Stimulated activated naive CD8-positive, alpha-beta T cell treated with anti-CD3 and anti-CD28 coated beads, Interleukin-15, Interleukin-2, amounts not matched to agents 100 ng/mL and 50 ng/mL, for 24 hours (primary cell): ENCODE measurements around the gene EXPH5.

ENCODE experiments used
- H3K27ac Mint-ChIP-seq: one replicate; pipeline ENCODE4 v1.8.0; 2021; ENCODE audit warnings: mild to moderate bottlenecking, mixed read lengths
- H3K27me3 Mint-ChIP-seq: one replicate; pipeline ENCODE4 v1.8.0; 2021; ENCODE audit warnings: mixed read lengths
- H3K36me3 Mint-ChIP-seq: one replicate; pipeline ENCODE4 v1.8.0; 2021; ENCODE audit warnings: low read depth, mixed read lengths
- H3K4me1 Mint-ChIP-seq: one replicate; pipeline ENCODE4 v1.8.0; 2021; ENCODE audit warnings: low read depth, mixed read lengths
- H3K4me3 Mint-ChIP-seq: one replicate; pipeline ENCODE4 v1.8.0; 2021; ENCODE audit warnings: mild to moderate bottlenecking, mixed read lengths
- H3K9me3 Mint-ChIP-seq: one replicate; pipeline ENCODE4 v1.8.0; 2021; ENCODE audit warnings: mixed read lengths

Gene EXPH5

GRCh38 chr11:108559340-108559739 is 34.2 kb downstream of the EXPH5 start:
- Mint-ChIP-seq H3K4me3 (no peak overlapping the region), H3K27me3 (no peaks in the 10 kb centered on the region)

GRCh38 chr11:108558222-108558621 is 35.3 kb downstream of the EXPH5 start:
- Mint-ChIP-seq H3K9me3 (no peaks in the 10 kb centered on the region), H3K4me1 (peaks cover 12% of the 10 kb centered on the region), H3K27ac (no peak overlapping the region), H3K4me3 (no peak overlapping the region), H3K36me3 (no peaks in the 10 kb centered on the region), H3K27me3 (no peaks in the 10 kb centered on the region)

More at GRCh38 chr11:108559340-108559739, 34.2 kb downstream of the EXPH5 start:
- Mint-ChIP-seq H3K36me3 (no peaks in the 10 kb centered on the region), H3K9me3 (no peaks in the 10 kb centered on the region), H3K27ac (no peak overlapping the region), H3K4me1 (peaks cover 12% of the 10 kb centered on the region)

- H3K36me3 Mint-ChIP-seq: no peaks in the 10 kb centered on the region
- no peak overlapping the region for H3K27ac Mint-ChIP-seq
- no peaks in the 10 kb centered on the region for H3K27me3 Mint-ChIP-seq
- no peaks in the 10 kb centered on the region for H3K9me3 Mint-ChIP-seq
- H3K4me1 Mint-ChIP-seq: peaks cover 12% of the 10 kb centered on the region
- no peak overlapping the region for H3K4me3 Mint-ChIP-seq
Observed at GRCh38 chr11:108556019-108556418, 37.5 kb downstream of the EXPH5 start.

- Mint-ChIP-seq H3K4me3 (no peak overlapping the region), H3K36me3 (no peaks in the 10 kb centered on the region), H3K27ac (no peak overlapping the region), H3K4me1 (no peaks in the 10 kb centered on the region), H3K27me3 (no peaks in the 10 kb centered on the region), H3K9me3 (no peaks in the 10 kb centered on the region)
Observed at GRCh38 chr11:108551651-108552462, 41.7 kb downstream of the EXPH5 start.

- Mint-ChIP-seq H3K9me3 (no peaks in the 10 kb centered on the region), H3K27me3 (no peaks in the 10 kb centered on the region), H3K4me3 (no peak overlapping the region), H3K27ac (no peak overlapping the region), H3K4me1 (no peaks in the 10 kb centered on the region), H3K36me3 (no peaks in the 10 kb centered on the region)
Observed at GRCh38 chr11:108549319-108549885, 44.2 kb downstream of the EXPH5 start.

- no peak overlapping the region for H3K4me3 Mint-ChIP-seq
- no peaks in the 10 kb centered on the region for H3K4me1 Mint-ChIP-seq
- no peaks in the 10 kb centered on the region for H3K27me3 Mint-ChIP-seq
- H3K27ac Mint-ChIP-seq: no peak overlapping the region
- no peaks in the 10 kb centered on the region for H3K36me3 Mint-ChIP-seq
- H3K9me3 Mint-ChIP-seq: no peaks in the 10 kb centered on the region
Observed at GRCh38 chr11:108545909-108546501, 47.6 kb downstream of the EXPH5 start.

- Mint-ChIP-seq H3K36me3 (no peaks in the 10 kb centered on the region), H3K4me3 (no peak overlapping the region), H3K4me1 (no peaks in the 10 kb centered on the region), H3K9me3 (no peaks in the 10 kb centered on the region), H3K27me3 (no peaks in the 10 kb centered on the region), H3K27ac (no peak overlapping the region)
Observed at GRCh38 chr11:108543316-108543964, 50.1 kb downstream of the EXPH5 start.

- Mint-ChIP-seq H3K27ac (no peak overlapping the region), H3K9me3 (no peaks in the 10 kb centered on the region), H3K27me3 (no peaks in the 10 kb centered on the region), H3K36me3 (no peaks in the 10 kb centered on the region), H3K4me3 (no peak overlapping the region), H3K4me1 (no peaks in the 10 kb centered on the region)
Observed at GRCh38 chr11:108541531-108541930, 52.0 kb downstream of the EXPH5 start.

- H3K4me3 Mint-ChIP-seq: no peak overlapping the region
Observed at GRCh38 chr11:108538502-108538901, 55.1 kb downstream of the EXPH5 start.

GRCh38 chr11:108538022-108538424 is 55.5 kb downstream of the EXPH5 start:
- no peak overlapping the region for H3K27ac Mint-ChIP-seq
- H3K9me3 Mint-ChIP-seq: no peaks in the 10 kb centered on the region
- no peaks in the 10 kb centered on the region for H3K4me1 Mint-ChIP-seq
- H3K4me3 Mint-ChIP-seq: no peak overlapping the region
- no peaks in the 10 kb centered on the region for H3K27me3 Mint-ChIP-seq
- no peaks in the 10 kb centered on the region for H3K36me3 Mint-ChIP-seq

More at GRCh38 chr11:108538502-108538901, 55.1 kb downstream of the EXPH5 start:
- no peaks in the 10 kb centered on the region for H3K27me3 Mint-ChIP-seq
- H3K4me1 Mint-ChIP-seq: no peaks in the 10 kb centered on the region
- H3K9me3 Mint-ChIP-seq: no peaks in the 10 kb centered on the region
- no peak overlapping the region for H3K27ac Mint-ChIP-seq
- H3K36me3 Mint-ChIP-seq: no peaks in the 10 kb centered on the region

GRCh38 chr11:108536783-108537182 is 56.8 kb downstream of the EXPH5 start:
- no peaks in the 10 kb centered on the region for H3K9me3 Mint-ChIP-seq
- no peaks in the 10 kb centered on the region for H3K4me1 Mint-ChIP-seq
- H3K27me3 Mint-ChIP-seq: no peaks in the 10 kb centered on the region
- no peak overlapping the region for H3K4me3 Mint-ChIP-seq
- H3K36me3 Mint-ChIP-seq: no peaks in the 10 kb centered on the region
- no peak overlapping the region for H3K27ac Mint-ChIP-seq

GRCh38 chr11:108535384-108535955 is 58.1 kb downstream of the EXPH5 start:
- Mint-ChIP-seq H3K4me3 (no peak overlapping the region), H3K27ac (no peak overlapping the region), H3K9me3 (no peaks in the 10 kb centered on the region), H3K4me1 (no peaks in the 10 kb centered on the region), H3K27me3 (no peaks in the 10 kb centered on the region), H3K36me3 (no peaks in the 10 kb centered on the region)

- Mint-ChIP-seq H3K4me1 (no peaks in the 10 kb centered on the region), H3K4me3 (no peak overlapping the region), H3K9me3 (no peaks in the 10 kb centered on the region), H3K27me3 (no peaks in the 10 kb centered on the region), H3K36me3 (no peaks in the 10 kb centered on the region), H3K27ac (no peak overlapping the region)
Observed at GRCh38 chr11:108534274-108534882, 59.2 kb downstream of the EXPH5 start.

- no peak overlapping the region for H3K27ac Mint-ChIP-seq
- H3K27me3 Mint-ChIP-seq: no peaks in the 10 kb centered on the region
- no peak overlapping the region for H3K4me3 Mint-ChIP-seq
- H3K36me3 Mint-ChIP-seq: no peaks in the 10 kb centered on the region
- no peaks in the 10 kb centered on the region for H3K9me3 Mint-ChIP-seq
- H3K4me1 Mint-ChIP-seq: no peaks in the 10 kb centered on the region
Observed at GRCh38 chr11:108530426-108530825, 63.1 kb downstream of the EXPH5 start.
